GM12878 (cell line): Measurements from ENCODE around the gene SELENBP1. TPM values are rescaled to one million over a fixed set of nuclear protein-coding genes. Genes with fewer than 3 reads are reported as not detected.

ENCODE experiments used
- ATAC-seq: fragments of 200-7000 bp; cut with Tn5 transposase; 3 replicates; pipeline ENCODE4 v1.9.1; 2020; ENCODE audit warnings: mild to moderate bottlenecking, moderate library complexity
- BruUV-seq: library from RNA; stranded (reverse); fragments of 400-500 nt; replicated peaks from 2 replicates; lab custom pipeline; 2021; lab: Mats Ljungman, UMichigan
- CTCF ChIA-PET: fragments of 300-600 bp; sonication (Branson Sonifier 250); formaldehyde crosslinking; extraction: SDS; loops from one replicate; lab custom pipeline; 2021; ENCODE audit warnings: inconsistent platforms; lab: Yijun Ruan, JAX
- POLR2A ChIA-PET: fragments of 350-600 bp; formaldehyde crosslinking; extraction: SDS; loops from one replicate; lab custom pipeline; 2021; ENCODE audit warnings: inconsistent platforms; lab: Charles Lee
- RAD21 ChIA-PET: fragments of 300-600 bp; sonication (Branson Sonifier 250); formaldehyde crosslinking; loops from one replicate; lab custom pipeline; 2023; ENCODE audit warnings: antibody characterized with exemption; ENCODE audit not compliant: unreplicated experiment; lab: Charles Lee
- SMC1A ChIA-PET: fragments of 300-600 bp; sonication (Branson Sonifier 250); formaldehyde crosslinking; loops from one replicate; lab custom pipeline; 2023; ENCODE audit not compliant: unreplicated experiment, uncharacterized antibody; lab: Charles Lee
- DNase-seq: peaks from one replicate; pipeline ENCODE4 v3.0.0-alpha.2; 2011; ENCODE audit warnings: low read depth, low spot score
- FAIRE-seq: peaks from 3 replicates; lab custom pipeline; 2011; peaks lifted over from hg19 to GRCh38; lab: Jason Lieb, UNC
- H2AFZ ChIP-seq: 2 replicates; pipeline ENCODE4 v1.6.0; 2011; ENCODE audit warnings: low read depth, low read length, control low read depth; ENCODE audit not compliant: control insufficient read depth
- H3K27ac ChIP-seq: 2 replicates; pipeline ENCODE4 v1.5.1; 2011; ENCODE audit warnings: control low read depth; ENCODE audit not compliant: control insufficient read depth, insufficient read depth
- H3K27me3 ChIP-seq, 2 experiments: replicated peaks in 1 of 2; 2 replicates each; pipeline versions ENCODE4 v1.6.0 to v1.6.1; 2011; ENCODE audit warnings: low read length in 1 of 2; ENCODE audit not compliant: control insufficient read depth in 2 of 2, insufficient read depth in 2 of 2
- H3K36me3 ChIP-seq, 2 experiments: 2 replicates each; pipeline ENCODE4 v1.5.1; 2011; ENCODE audit warnings: low read length in 1 of 2; ENCODE audit not compliant: control insufficient read depth in 2 of 2, insufficient read depth in 2 of 2
- H3K4me1 ChIP-seq: 2 replicates; pipeline ENCODE4 v1.6.1; 2011; ENCODE audit warnings: mild to moderate bottlenecking, low read length, moderate library complexity, mixed read lengths; ENCODE audit not compliant: control insufficient read depth, insufficient read depth
- H3K4me2 ChIP-seq: 2 replicates; pipeline ENCODE4 v1.6.0; 2011; ENCODE audit warnings: control low read depth; ENCODE audit not compliant: control insufficient read depth, insufficient read depth
- H3K4me3 ChIP-seq: fragments of 200-600 bp; sonication (generic); 2 replicates; pipeline ENCODE4 v1.5.1; 2016
- H3K79me2 ChIP-seq: 2 replicates; pipeline ENCODE4 v1.6.0; 2011; ENCODE audit warnings: low read length; ENCODE audit not compliant: control insufficient read depth, insufficient read depth
- H3K9ac ChIP-seq: 2 replicates; pipeline ENCODE4 v1.8.0; 2011; ENCODE audit warnings: low read length, control low read depth, mixed read lengths; ENCODE audit not compliant: control insufficient read depth, insufficient read depth
- H3K9me3 ChIP-seq: replicated peaks from 3 replicates; pipeline ENCODE4 v1.5.1; 2011; ENCODE audit warnings: mild to moderate bottlenecking, low read length; ENCODE audit not compliant: control insufficient read depth, insufficient read depth
- H4K20me1 ChIP-seq: 2 replicates; pipeline ENCODE4 v1.6.0; 2011; ENCODE audit not compliant: control insufficient read depth, insufficient read depth
- BMI1 ChIP-seq: fragments of 450-650 bp; IDR thresholded peaks from 2 replicates; pipeline ENCODE4 v1.6.1; 2016; ENCODE audit warnings: mild to moderate bottlenecking, moderate library complexity, borderline replicate concordance
- CBX3 ChIP-seq: fragments of 200-600 bp; sonication (generic); IDR thresholded peaks from 2 replicates; pipeline ENCODE4 v1.6.1; 2016; ENCODE audit warnings: low read depth, borderline replicate concordance
- KAT2A ChIP-seq: conservative IDR thresholded peaks from 2 replicates; pipeline ENCODE4 v1.6.1; 2011; ENCODE audit warnings: low read depth, low read length; ENCODE audit not compliant: control insufficient read depth
- KDM1A ChIP-seq: fragments of 200-600 bp; sonication (generic); IDR thresholded peaks from 2 replicates; pipeline ENCODE4 v1.6.1; 2016; ENCODE audit warnings: borderline replicate concordance
- MTA2 ChIP-seq: fragments of 450-650 bp; IDR thresholded peaks from 2 replicates; pipeline ENCODE4 v1.6.1; 2016; ENCODE audit warnings: low read depth, mild to moderate bottlenecking, moderate library complexity
- SIX5 ChIP-seq: IDR thresholded peaks from 2 replicates; pipeline ENCODE4 v1.6.1; 2011; ENCODE audit warnings: mild to moderate bottlenecking, low read depth, low read length, moderate library complexity; ENCODE audit not compliant: severe bottlenecking
- SPI1 ChIP-seq: IDR thresholded peaks from 2 replicates; pipeline ENCODE4 v1.6.1; 2011; ENCODE audit warnings: low read depth, mild to moderate bottlenecking, low read length, moderate library complexity, borderline replicate concordance; ENCODE audit not compliant: insufficient read depth
- ZNF24 ChIP-seq: fragments of 450-650 bp; IDR thresholded peaks from 2 replicates; pipeline ENCODE4 v1.6.1; 2017; ENCODE audit warnings: antibody characterized with exemption, mild to moderate bottlenecking
- WGBS: methylation state at CpG from one replicate; pipeline ENCODE4 v1.1.6; 2016; ENCODE audit warnings: low lambda C conversion rate; ENCODE audit not compliant: insufficient replicate concordance, insufficient coverage; ENCODE audit errors: missing lambda C conversion rate; 5-methylcytosine and 5-hydroxymethylcytosine counted together
- in situ Hi-C: fragments of 300-500 bp; cut with MboI; formaldehyde crosslinking; loops from 9 replicates; pipeline ENCODE4 v1.14.3; 2018; ENCODE audit warnings: mixed read lengths
- intact Hi-C: fragments of 100-400 bp; cut with micrococcal nuclease; formaldehyde crosslinking; loops from one replicate; pipeline ENCODE4 v1.14.2; 2022; ENCODE audit not compliant: unreplicated experiment
- polyA plus RNA-seq, 11 experiments: library from polyadenylated mRNA; depleted of rRNA in 4 of 11; unstranded in 6 of 11; stranded (reverse) in 5 of 11; fragments of >200 nt; fragmentation: Nextera tagmentation in 4 of 11; fragmentation: Illumina TruSeq in 1 of 11; extraction: Ambion mirVana in 4 of 11; extraction: Trizol in 1 of 11; gene quantifications; 1 replicate in 1 of 11; 2 replicates in 10 of 11; pipeline versions ENCODE4 v1.2.1 to v1.2.3, GENCODE V29; 2011 to 2016; ENCODE audit warnings: inconsistent platforms in 2 of 11, missing spikeins in 2 of 11, low read depth in 1 of 11
- total RNA-seq, 4 experiments: library from RNA; depleted of rRNA in 3 of 4; stranded (reverse); fragments of >200 nt in 3 of 4; fragmentation: Illumina TruSeq in 1 of 4; extraction: Trizol in 1 of 4; gene quantifications; 2 replicates each; pipeline versions ENCODE4 v1.2.1 to v1.2.3, GENCODE V29; 2013 to 2021
- TF ChIP-seq, protein P1 (sequence below): IDR thresholded peaks from 2 replicates; pipeline ENCODE4 v1.6.1; 2011; ENCODE audit warnings: low read depth, low read length, improper control_type of control experiment, borderline replicate concordance
- TF ChIP-seq, protein P2 (sequence below): fragments of 450-650 bp; IDR thresholded peaks from 2 replicates; pipeline ENCODE4 v1.6.1; 2017; ENCODE audit warnings: mild to moderate bottlenecking
- TF ChIP-seq, protein P3 (sequence below): fragments of 450-650 bp; IDR thresholded peaks from 2 replicates; pipeline ENCODE4 v1.6.1; 2016; ENCODE audit warnings: mild to moderate bottlenecking
- TF ChIP-seq, protein P4 (sequence below): fragments of 450-650 bp; IDR thresholded peaks from 2 replicates; pipeline ENCODE4 v1.6.1; 2017; ENCODE audit warnings: mild to moderate bottlenecking, moderate library complexity

SELENBP1 gene
- total and polyA plus RNA-seq, 10 of the 15 experiments (the other 5 are each of a cell fraction or from before 2014, with no cell fraction given): 0.41 TPM; not detected in 9

DNA sequence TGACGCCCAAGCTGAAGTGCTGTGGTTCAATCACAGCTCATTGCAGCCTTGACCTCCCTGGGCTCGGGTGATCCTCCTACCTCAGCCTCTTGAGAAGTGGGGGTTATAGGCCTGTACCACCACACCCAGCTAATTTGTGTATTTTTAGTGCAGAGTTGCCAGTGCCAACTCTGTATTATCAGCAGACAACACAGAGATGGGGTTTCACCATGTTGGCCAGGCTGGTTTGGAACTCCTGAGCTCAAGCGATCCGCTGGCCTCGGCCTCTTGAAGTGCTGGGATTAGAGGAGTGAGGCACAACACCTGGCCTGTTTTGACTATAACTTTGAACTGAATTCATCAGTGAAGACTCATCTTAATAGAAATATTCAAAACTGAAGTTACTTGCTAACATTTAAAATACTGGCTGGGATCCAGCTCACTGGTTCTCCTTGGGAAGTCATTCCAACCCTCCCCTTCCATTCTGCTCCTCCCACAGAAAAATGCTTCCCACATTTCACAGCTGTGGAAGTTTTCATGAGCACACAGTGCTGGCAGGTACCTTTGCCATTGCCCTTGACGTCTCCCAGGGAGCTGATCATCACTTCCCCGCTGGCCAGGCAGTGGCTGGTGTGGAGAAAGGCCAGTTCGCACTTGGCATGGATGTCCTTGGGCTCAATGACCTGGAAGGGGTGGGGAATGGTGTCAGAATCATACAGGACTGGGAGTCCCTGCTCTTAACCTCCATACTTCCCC is 4.7 kb downstream of the SELENBP1 start:
- Histone ChIP-seq H3K4me1 (no peaks in the 10 kb centered on the region), H2AFZ (no peak overlapping the region), H3K36me3 (no peaks in the 10 kb centered on the region), H3K9me3 (no peaks in the 10 kb centered on the region; the same call in 1 of the 3 replicates), H4K20me1 (no peaks in the 10 kb centered on the region), H3K9ac (no peak overlapping the region), H3K79me2 (no peaks in the 10 kb centered on the region), H3K27me3 (no peaks in the 10 kb centered on the region), H3K27ac (no peak overlapping the region), H3K4me2 (no peak overlapping the region), H3K4me3 (no peak overlapping the region)
- WGBS: 41% methylated on average over 8 of the region's 8 CpGs
- POLR2A ChIA-PET: interaction anchor here (0.9 kb wide), 1 partner anchor 13 kb away, joined by 3 read pairs; no protein-coding TSS in a partner anchor
- ATAC-seq: no peak
- CTCF ChIA-PET: interaction anchor here (0.8 to 1.0 kb wide), 3 partner anchors 9 to 63 kb away, joined by 3 to 4 read pairs (median 3); no protein-coding TSS in a partner anchor
- RAD21 ChIA-PET: no interaction called here
- in situ Hi-C loops: no loop called here
- no peak for FAIRE-seq
- no TSS peak for BruUV-seq
- SMC1A ChIA-PET: interaction anchor here (1.1 kb wide), 1 partner anchor 10 kb away, joined by 3 read pairs; no protein-coding TSS in a partner anchor
- no peak for DNase-seq
- intact Hi-C loops: no loop called here
- TF ChIP-seq ZNF24 (no peak), MTA2 (no peak), BMI1 (no peak), KAT2A (no peak), CBX3 (no peak), SPI1 (no peak), SIX5 (no peak), KDM1A (no peak)
- TF ChIP-seq, protein P1, sequence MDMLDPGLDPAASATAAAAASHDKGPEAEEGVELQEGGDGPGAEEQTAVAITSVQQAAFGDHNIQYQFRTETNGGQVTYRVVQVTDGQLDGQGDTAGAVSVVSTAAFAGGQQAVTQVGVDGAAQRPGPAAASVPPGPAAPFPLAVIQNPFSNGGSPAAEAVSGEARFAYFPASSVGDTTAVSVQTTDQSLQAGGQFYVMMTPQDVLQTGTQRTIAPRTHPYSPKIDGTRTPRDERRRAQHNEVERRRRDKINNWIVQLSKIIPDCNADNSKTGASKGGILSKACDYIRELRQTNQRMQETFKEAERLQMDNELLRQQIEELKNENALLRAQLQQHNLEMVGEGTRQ: no peak
- TF ChIP-seq, protein P2, sequence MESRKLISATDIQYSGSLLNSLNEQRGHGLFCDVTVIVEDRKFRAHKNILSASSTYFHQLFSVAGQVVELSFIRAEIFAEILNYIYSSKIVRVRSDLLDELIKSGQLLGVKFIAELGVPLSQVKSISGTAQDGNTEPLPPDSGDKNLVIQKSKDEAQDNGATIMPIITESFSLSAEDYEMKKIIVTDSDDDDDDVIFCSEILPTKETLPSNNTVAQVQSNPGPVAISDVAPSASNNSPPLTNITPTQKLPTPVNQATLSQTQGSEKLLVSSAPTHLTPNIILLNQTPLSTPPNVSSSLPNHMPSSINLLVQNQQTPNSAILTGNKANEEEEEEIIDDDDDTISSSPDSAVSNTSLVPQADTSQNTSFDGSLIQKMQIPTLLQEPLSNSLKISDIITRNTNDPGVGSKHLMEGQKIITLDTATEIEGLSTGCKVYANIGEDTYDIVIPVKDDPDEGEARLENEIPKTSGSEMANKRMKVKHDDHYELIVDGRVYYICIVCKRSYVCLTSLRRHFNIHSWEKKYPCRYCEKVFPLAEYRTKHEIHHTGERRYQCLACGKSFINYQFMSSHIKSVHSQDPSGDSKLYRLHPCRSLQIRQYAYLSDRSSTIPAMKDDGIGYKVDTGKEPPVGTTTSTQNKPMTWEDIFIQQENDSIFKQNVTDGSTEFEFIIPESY: no peak
- TF ChIP-seq, protein P3, sequence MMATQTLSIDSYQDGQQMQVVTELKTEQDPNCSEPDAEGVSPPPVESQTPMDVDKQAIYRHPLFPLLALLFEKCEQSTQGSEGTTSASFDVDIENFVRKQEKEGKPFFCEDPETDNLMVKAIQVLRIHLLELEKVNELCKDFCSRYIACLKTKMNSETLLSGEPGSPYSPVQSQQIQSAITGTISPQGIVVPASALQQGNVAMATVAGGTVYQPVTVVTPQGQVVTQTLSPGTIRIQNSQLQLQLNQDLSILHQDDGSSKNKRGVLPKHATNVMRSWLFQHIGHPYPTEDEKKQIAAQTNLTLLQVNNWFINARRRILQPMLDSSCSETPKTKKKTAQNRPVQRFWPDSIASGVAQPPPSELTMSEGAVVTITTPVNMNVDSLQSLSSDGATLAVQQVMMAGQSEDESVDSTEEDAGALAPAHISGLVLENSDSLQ: no peak
- TF ChIP-seq, protein P4, sequence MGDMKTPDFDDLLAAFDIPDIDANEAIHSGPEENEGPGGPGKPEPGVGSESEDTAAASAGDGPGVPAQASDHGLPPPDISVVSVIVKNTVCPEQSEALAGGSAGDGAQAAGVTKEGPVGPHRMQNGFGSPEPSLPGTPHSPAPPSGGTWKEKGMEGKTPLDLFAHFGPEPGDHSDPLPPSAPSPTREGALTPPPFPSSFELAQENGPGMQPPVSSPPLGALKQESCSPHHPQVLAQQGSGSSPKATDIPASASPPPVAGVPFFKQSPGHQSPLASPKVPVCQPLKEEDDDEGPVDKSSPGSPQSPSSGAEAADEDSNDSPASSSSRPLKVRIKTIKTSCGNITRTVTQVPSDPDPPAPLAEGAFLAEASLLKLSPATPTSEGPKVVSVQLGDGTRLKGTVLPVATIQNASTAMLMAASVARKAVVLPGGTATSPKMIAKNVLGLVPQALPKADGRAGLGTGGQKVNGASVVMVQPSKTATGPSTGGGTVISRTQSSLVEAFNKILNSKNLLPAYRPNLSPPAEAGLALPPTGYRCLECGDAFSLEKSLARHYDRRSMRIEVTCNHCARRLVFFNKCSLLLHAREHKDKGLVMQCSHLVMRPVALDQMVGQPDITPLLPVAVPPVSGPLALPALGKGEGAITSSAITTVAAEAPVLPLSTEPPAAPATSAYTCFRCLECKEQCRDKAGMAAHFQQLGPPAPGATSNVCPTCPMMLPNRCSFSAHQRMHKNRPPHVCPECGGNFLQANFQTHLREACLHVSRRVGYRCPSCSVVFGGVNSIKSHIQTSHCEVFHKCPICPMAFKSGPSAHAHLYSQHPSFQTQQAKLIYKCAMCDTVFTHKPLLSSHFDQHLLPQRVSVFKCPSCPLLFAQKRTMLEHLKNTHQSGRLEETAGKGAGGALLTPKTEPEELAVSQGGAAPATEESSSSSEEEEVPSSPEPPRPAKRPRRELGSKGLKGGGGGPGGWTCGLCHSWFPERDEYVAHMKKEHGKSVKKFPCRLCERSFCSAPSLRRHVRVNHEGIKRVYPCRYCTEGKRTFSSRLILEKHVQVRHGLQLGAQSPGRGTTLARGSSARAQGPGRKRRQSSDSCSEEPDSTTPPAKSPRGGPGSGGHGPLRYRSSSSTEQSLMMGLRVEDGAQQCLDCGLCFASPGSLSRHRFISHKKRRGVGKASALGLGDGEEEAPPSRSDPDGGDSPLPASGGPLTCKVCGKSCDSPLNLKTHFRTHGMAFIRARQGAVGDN: no peak
